LNCAP (cell line): ENCODE results near the gene PEPD.

Experiments used
- CTCF ChIP-seq: fragments of 450-650 bp; IDR thresholded peaks from 2 replicates; pipeline ENCODE4 v1.5.1; 2017; ENCODE audit warnings: mild to moderate bottlenecking

PEPD gene

GRCh38 chr19:33435706-33436359 is 85.8 kb downstream of the PEPD start:
- no peak for TF ChIP-seq CTCF

DNA sequence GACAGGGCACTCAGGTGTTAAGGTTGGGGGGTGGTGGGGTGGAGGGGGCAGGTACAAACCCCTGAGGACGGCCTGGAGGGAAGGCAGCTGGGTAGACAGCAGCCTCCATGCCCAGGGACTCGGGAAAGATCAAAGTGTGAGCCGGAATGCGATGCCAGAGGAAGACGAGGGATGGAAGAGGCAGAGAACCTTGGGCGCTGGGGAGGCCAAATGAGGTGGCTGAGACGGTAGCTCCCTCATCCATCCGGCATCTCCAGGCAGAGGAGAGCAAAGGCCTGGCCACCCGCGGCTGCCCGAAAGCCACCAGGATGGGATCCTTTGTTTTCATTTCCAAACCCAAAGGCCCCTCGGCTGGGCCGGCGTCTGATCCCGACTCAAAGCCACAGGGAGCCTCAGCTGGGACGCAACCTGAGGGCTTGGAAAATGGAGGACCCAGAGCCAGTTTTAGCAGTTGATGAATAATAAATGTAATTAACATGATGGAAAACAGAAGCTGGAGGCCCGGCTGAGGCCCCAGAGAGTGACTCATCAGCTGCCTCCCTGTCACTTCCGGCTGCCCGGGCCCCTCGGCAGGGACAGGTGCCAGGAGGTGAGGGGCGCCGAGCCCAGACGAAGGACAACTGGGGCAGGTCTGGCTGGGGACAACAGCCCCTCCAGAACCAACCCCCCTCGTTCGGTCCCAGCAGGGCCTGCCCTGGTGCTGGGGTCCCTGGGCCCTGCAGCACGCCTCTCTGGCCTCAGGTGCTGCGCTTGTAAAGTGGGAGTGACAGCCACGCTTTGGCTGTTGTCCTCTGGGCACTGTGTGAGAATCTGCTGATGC is 86.5 kb downstream of the PEPD start:
- no peak for TF ChIP-seq CTCF

- TF ChIP-seq CTCF, result no peak
These were observed 87.3 kb downstream of the PEPD start for GRCh38 chr19:33434069-33434885.

DNA sequence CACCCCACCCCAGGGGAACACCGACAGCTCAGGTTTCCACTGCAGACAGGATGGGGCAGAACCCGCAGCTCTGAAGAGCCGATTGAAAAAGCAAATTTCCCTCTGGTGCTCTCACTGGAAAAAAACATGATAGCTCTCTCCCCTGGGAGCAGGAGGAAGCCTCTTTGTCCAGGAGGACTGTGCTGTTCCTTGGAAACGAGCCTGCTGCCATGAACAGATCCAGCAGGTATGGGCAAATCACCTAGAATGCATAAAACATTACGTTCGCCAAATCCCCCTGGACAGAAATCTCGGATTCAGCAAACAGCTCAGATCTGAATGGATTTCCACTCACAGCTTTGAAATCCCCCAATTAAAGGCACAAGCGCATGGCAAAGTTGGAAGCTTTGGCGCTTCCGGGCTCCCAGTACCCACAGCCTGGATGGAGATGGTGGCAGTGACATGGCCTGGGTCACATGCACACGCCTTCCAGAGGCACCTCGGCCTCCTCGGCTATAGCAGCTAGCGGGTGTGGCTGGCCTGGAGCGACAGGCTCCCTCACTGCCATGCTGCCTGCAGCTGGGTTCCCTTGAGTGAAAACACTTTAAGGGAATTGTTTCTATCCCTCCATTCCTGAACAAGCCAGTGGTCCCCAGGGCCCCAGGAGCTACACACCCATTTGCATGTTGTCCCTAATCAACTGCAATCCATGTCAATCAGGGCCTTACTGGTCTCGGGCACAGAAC is 89.0 kb downstream of the PEPD start:
- no peak for TF ChIP-seq CTCF

- TF ChIP-seq CTCF, result no peak
These were observed 89.6 kb downstream of the PEPD start for GRCh38 chr19:33432015-33432414.

DNA sequence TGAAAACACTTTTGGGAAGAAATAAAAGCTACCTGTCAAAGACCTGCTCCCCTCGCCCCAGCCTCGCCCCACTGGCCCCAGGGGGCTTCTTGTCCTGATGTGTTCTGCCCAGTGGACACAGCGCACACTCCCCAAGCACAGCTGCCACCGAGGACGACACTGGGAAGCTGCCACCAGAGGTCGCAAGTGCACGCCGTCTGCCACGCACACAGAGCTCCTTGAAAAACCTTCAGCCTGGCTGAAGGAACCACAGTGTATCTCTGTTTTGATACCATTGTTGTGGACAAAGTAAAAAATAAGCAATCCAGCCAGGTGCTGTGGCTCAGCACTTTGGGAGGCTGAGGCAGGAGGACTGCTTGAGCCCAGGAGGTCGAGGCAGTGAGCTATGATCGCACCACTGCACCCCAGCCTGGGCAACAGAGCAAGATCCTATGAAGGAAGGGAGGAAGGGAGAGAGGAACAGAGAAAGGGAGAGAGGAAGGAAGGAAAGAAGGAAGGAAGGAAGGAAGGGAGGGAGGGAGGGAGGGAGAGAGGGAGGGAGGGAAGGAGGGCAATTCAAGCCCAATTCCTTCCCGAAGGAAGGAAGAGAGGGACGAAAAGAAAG is 90.8 kb downstream of the PEPD start:
- TF ChIP-seq CTCF, result peak; percentile 94
